ENCODE measurements around the gene TBRG4.
A peak's percentile ranks its signal among the peaks of the same experiment; 100 is the strongest.
"Not testable (repeated sequence)": the region's sequence is repeated elsewhere in the genome, so short reads cannot be mapped to it uniquely, and the experiment has no call there.

TBRG4 gene

DNA sequence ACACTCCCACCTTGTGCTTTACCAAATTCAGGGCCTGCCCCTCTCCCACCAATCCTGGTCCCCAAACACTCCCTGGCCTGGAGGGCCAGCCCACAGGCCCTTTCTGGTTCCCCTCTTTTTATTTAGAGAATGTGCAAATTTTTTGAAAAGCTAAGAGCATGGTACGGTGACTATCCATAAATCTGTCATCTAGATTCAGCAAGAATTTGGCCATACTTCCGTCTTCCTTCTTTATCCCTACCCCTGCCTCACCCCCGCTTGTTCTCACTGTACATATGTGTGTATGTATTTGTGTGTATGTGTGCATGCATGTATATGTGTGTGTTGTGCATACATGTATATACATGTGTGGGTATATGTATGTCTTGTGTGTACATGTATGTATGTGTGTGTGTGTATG, 8.1 kb upstream of the TBRG4 start:
- no peaks in the 10 kb centered on the region for H3K36me3 Mint-ChIP-seq (ENCODE audit: insufficient read depth)
- ATAC-seq (replicated peaks) (no peak), DNase-seq (no peak)
- peaks cover 13 to 19% of the 10 kb centered on the region in 2 donors for H3K27me3 Mint-ChIP-seq
- H3K4me1 Mint-ChIP-seq (ENCODE audit: low read depth in 2 of 2): peaks cover 13 to 20% of the 10 kb centered on the region in 2 donors
- no peaks in the 10 kb centered on the region for H3K9me3 Mint-ChIP-seq
- no peak overlapping the region for H3K4me3 Mint-ChIP-seq
- peak overlapping the region in 1 of 2 donors; percentile 81 for H3K27ac Mint-ChIP-seq

DNA sequence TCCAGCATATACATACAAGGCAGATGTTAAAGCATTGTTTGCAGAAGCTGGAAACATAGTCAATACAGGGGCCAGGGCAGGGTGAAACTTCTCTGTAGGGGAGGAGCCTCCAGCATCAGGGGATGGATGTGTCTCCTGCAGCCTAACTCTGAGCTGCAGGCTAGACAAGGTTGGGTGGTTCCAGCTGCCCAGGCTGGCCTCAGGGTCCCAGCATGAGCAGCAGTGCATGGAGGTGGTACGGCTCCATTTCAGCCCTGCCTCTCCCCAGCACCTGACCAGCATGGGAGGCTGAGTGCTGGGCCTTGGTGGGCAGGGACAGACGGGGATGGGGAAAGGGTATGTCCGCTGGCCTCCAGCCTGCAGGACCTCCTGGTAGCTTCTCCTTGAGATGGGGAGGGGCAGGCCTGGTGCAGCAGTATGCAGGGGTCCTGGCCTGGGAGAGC, 7.4 kb upstream of the TBRG4 start:
- DNase-seq (no peak), ATAC-seq (replicated peaks) (no peak)
- peaks cover 13 to 20% of the 10 kb centered on the region in 2 donors for H3K4me1 Mint-ChIP-seq (ENCODE audit: low read depth in 2 of 2)
- no peak overlapping the region for H3K4me3 Mint-ChIP-seq
- peaks cover 17 to 25% of the 10 kb centered on the region in 2 donors for H3K27me3 Mint-ChIP-seq
- H3K9me3 Mint-ChIP-seq: no peaks in the 10 kb centered on the region
- H3K36me3 Mint-ChIP-seq (ENCODE audit: insufficient read depth): no peaks in the 10 kb centered on the region
- no peak overlapping the region for H3K27ac Mint-ChIP-seq

DNA sequence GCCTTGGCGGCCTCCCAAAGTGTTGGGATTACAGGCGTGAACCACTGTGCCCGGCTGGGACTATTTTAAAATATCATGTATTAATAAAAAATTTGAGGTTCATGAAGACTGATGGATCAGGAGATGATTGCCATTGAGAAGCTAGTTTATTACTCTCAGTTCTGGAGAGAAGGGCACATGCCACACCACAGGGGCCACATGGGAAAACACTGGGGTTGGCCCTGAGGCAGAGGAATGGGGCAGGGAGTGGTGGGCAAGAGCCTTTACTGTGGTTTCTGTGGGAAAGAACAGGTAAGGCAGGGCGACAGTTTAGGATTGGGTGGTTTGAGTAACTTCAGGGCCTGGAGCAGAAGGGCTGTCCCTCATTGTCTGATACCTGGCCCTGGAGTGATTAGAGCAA, 6.8 kb upstream of the TBRG4 start:
- Mint-ChIP-seq H3K4me1 (ENCODE audit: low read depth in 2 of 2) (peaks cover 8 to 15% of the 10 kb centered on the region in 2 donors), H3K4me3 (no peak overlapping the region), H3K27ac (peak overlapping the region in 1 of 2 donors; percentile 63), H3K36me3 (ENCODE audit: insufficient read depth) (no peaks in the 10 kb centered on the region), H3K27me3 (peaks cover 17 to 26% of the 10 kb centered on the region in 2 donors), H3K9me3 (no peaks in the 10 kb centered on the region)
- DNase-seq (no peak), ATAC-seq (replicated peaks) (no peak)

DNA sequence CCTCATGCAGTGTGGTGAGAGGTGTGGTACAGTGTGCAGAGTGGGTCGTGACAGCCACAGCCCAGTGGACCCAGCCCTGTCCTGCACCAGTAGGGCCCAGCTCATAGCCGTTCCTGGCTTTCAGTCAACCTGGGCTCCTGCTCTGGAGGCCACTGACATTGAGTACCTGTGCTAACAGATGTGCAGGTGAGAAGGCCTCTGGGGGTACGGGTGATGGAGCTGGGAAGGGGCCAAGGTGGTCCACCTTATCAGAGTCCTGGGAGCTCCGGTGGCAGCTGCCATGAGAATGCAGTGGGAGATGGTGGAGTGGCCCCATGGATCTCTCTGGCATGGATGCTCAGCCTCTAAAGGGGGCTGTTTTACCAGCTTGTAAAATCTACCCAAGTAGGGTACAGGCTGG, 6.1 kb upstream of the TBRG4 start:
- Mint-ChIP-seq H3K4me1 (ENCODE audit: low read depth in 2 of 2) (peaks cover 1 to 8% of the 10 kb centered on the region in 2 donors), H3K27me3 (peaks cover 17 to 26% of the 10 kb centered on the region in 2 donors), H3K9me3 (no peaks in the 10 kb centered on the region), H3K36me3 (ENCODE audit: insufficient read depth) (no peaks in the 10 kb centered on the region), H3K27ac (no peak overlapping the region), H3K4me3 (no peak overlapping the region)
- ATAC-seq (replicated peaks): no peak
- no peak for DNase-seq

DNA sequence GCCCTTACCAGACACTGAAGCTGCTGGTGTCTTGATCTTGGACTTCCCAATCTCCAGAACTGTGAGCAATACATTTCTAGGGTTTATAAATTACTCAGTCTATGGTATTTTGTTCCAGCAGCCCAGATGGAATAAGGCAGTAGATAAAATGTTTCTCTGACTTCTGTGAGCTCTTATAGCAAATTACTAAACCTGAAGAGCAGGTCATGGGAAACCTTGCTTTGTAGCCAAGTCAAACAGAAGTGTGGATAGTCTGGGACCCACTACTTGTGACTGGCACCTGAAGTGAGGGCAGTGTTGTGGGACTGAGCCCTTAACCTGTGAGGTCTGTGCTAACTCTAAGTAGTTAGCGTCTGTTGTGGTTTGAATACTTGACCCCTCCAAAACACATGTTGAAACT, 4.6 kb upstream of the TBRG4 start:
- Mint-ChIP-seq H3K9me3 (no peaks in the 10 kb centered on the region), H3K27ac (no peak overlapping the region), H3K27me3 (peaks cover 17 to 26% of the 10 kb centered on the region in 2 donors), H3K36me3 (ENCODE audit: insufficient read depth) (peaks cover 10% of the 10 kb centered on the region), H3K4me3 (no peak overlapping the region), H3K4me1 (ENCODE audit: low read depth in 2 of 2) (peaks cover 11% of the 10 kb centered on the region in 2 donors)
- ATAC-seq (replicated peaks) (no peak), DNase-seq (no peak)

DNA sequence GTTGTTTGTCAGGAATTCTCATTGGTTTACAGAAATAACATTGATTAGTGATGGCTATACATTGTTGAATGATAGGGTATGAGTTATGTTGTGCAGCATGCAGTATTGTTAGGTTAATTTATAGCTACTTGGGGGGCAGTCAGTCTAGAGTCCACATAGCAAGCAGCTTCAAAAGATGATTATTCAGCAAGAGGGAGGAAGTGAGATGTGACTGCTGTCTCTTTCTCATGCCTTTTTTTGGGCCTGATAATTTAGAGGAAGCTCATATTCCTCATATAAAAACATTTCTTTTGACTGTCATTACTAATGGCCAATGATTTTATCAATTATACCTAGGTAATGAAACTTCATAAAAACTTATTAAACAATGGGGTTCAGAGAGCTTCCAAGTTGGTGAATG, 3.4 kb upstream of the TBRG4 start:
- DNase-seq: no peak
- no peak for ATAC-seq (replicated peaks)
- Mint-ChIP-seq H3K27ac (no peak overlapping the region), H3K4me1 (ENCODE audit: low read depth in 2 of 2) (peaks cover 14 to 21% of the 10 kb centered on the region in 2 donors), H3K36me3 (ENCODE audit: insufficient read depth) (peaks cover 21% of the 10 kb centered on the region), H3K27me3 (peaks cover 17 to 26% of the 10 kb centered on the region in 2 donors), H3K4me3 (no peak overlapping the region), H3K9me3 (no peaks in the 10 kb centered on the region)

DNA sequence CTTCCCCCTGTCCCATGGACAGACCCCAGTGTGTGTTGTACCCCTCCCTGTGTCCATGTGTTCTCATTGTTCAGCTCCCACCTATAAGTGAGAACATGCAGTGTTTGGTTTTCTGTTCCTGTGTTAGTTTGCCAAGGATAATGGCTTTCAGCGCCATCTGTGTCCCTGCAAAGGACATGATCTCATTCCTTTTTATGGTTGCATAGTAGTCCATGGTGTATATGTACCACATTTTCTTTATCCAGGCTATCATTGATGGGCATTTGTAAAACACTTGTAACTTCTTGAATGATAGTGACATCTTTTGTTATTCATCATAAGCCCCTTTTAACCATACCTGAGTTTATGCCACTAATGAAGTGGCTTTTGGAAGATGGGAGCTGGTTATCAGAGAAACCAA, 2.8 kb upstream of the TBRG4 start:
- H3K36me3 Mint-ChIP-seq (ENCODE audit: insufficient read depth): peaks cover 24% of the 10 kb centered on the region
- DNase-seq; ATAC-seq (replicated peaks); H3K27ac Mint-ChIP-seq; H3K4me3 Mint-ChIP-seq; H3K9me3 Mint-ChIP-seq: not testable (repeated sequence)
- H3K27me3 Mint-ChIP-seq: peaks cover 17 to 26% of the 10 kb centered on the region in 2 donors
- H3K4me1 Mint-ChIP-seq (ENCODE audit: low read depth in 2 of 2): peaks cover 15 to 22% of the 10 kb centered on the region in 2 donors

DNA sequence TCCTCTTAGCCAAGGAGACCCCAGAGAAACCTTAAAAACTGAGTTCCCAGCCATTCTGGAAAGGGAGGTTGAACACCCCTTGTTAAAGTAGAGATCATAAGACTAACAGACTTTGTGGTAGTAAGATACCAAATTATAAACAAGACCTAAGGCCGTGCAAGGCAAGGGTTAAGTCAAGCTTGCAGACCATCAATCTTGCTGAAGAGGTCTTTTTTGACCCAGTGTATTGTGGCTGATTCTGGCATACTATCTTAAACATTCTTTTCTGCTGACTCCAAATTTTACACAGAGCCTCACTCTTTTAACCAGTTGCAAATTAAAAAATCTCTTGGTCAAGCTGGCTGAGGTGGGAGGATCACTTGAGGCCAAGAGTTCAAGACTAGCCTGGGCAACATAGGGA, 1.2 kb upstream of the TBRG4 start:
- Mint-ChIP-seq H3K4me3 (peak overlapping the region in 1 of 2 donors; percentile 58), H3K27me3 (peaks cover 16 to 17% of the 10 kb centered on the region in 2 donors), H3K4me1 (ENCODE audit: low read depth in 2 of 2) (peaks cover 23 to 34% of the 10 kb centered on the region in 2 donors), H3K27ac (peak overlapping the region in 1 of 2 donors; percentile 97), H3K36me3 (ENCODE audit: insufficient read depth) (peaks cover 29% of the 10 kb centered on the region), H3K9me3 (no peaks in the 10 kb centered on the region)
- no peak for ATAC-seq (replicated peaks)
- DNase-seq: no peak

DNA sequence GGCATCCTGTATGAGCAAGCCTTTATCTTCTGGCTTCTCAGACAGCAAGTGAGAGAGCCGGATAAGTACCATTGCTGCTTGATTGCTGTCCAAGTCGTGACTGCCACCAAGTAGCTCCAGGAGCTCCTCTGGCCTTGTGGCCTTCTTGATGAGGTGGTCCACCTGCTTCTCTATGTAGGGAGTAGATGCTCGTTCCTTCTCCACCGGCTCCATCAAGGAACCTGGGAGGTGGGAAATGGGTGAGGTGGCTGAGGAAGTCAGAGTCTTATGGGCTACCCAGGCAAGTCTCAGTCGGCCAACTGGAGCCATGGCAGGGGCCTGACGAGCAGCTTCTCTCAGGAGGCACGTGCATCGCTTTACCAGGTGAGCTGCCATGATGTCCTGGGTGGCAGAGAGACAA, 2.6 kb downstream of the TBRG4 start:
- Mint-ChIP-seq H3K27ac (peak overlapping the region in 1 of 2 donors; percentile 74), H3K4me3 (peak overlapping the region in 1 of 2 donors; percentile 6), H3K27me3 (peaks cover 0 to under 1% of the 10 kb centered on the region in 2 donors), H3K4me1 (ENCODE audit: low read depth in 2 of 2) (peaks cover 31 to 40% of the 10 kb centered on the region in 2 donors), H3K9me3 (no peaks in the 10 kb centered on the region), H3K36me3 (ENCODE audit: insufficient read depth) (peaks cover 64% of the 10 kb centered on the region)
- DNase-seq (no peak), ATAC-seq (replicated peaks) (no peak)

DNA sequence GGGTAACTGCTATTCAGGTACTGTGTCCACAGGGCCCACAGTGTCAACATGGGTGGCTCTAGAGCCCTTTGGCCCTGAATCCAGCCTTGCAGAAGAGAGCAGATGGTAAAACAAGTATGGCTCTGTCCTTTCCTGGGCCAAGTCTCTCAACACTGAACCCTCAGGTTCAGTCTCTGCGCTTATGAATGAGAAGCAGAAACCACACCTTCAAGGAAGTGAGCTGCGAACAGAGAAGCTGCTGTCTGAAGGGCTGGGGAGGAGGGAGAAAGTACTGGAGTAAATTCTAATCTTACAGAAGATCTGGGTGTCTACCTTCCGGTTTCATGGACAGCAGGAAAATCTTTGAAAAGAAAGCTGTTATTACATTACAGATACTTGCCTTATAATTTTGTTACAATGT, 4.1 kb downstream of the TBRG4 start:
- DNase-seq (no peak), ATAC-seq (replicated peaks) (no peak)
- peak overlapping the region in 1 of 2 donors; percentile 49 for H3K27ac Mint-ChIP-seq
- H3K36me3 Mint-ChIP-seq (ENCODE audit: insufficient read depth): peaks cover 77% of the 10 kb centered on the region
- peaks cover 31 to 40% of the 10 kb centered on the region in 2 donors for H3K4me1 Mint-ChIP-seq (ENCODE audit: low read depth in 2 of 2)
- no peak overlapping the region for H3K4me3 Mint-ChIP-seq
- no peaks in the 10 kb centered on the region for H3K27me3 Mint-ChIP-seq
- H3K9me3 Mint-ChIP-seq: no peaks in the 10 kb centered on the region

DNA sequence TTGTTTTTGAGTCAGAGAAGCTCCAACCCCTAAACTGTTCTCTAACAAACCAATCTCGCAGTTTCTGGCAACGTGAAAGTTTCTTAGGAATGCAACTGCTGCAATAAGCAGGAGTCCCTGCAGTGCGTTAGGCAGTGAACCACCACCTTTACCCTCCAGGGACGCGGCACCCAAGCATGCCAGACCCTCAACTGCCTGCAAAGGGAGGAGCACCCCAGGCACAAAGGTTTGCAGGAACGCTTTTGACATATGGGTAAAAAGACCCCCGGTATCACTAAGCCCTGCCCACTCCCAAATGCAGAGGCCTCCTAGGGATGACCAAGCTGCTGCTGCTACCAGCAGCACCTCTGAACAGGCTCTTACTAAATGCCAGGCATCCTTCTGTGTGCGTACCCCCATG, 4.7 kb downstream of the TBRG4 start:
- DNase-seq (no peak), ATAC-seq (replicated peaks) (no peak)
- Mint-ChIP-seq H3K36me3 (ENCODE audit: insufficient read depth) (peaks cover 80% of the 10 kb centered on the region), H3K4me1 (ENCODE audit: low read depth in 2 of 2) (peaks cover 26 to 36% of the 10 kb centered on the region in 2 donors), H3K27ac (no peak overlapping the region), H3K4me3 (no peak overlapping the region), H3K27me3 (no peaks in the 10 kb centered on the region), H3K9me3 (no peaks in the 10 kb centered on the region)

DNA sequence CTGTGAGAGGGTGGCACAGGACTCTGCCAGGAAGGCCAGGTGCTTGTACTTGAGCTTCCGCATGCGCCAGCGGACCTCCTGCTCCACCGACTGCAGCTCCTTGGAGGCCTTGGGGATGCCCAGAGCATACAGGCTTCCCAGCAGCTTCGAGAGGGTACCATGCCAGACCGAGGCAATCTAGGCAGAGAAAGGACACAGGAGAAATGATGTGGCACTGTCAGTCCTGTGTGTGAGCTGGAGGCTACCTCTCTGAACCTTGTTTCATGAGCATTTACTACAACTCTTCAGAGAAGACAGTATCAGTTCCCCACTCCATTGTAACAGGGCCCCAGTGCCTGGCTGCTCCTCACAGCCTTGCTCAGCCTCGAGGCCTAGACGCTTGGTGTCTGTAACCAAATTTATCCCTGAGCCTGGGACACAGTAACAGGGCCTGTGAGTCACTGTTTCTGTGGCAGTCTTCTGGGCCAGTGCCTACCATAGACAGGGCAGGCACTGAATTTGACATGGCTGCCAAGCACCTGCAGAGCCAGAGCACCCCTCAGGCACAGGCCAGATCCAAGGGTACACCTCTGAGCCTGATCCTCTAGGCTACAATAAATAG, 5.8 kb downstream of the TBRG4 start:
- no peak for DNase-seq

DNA sequence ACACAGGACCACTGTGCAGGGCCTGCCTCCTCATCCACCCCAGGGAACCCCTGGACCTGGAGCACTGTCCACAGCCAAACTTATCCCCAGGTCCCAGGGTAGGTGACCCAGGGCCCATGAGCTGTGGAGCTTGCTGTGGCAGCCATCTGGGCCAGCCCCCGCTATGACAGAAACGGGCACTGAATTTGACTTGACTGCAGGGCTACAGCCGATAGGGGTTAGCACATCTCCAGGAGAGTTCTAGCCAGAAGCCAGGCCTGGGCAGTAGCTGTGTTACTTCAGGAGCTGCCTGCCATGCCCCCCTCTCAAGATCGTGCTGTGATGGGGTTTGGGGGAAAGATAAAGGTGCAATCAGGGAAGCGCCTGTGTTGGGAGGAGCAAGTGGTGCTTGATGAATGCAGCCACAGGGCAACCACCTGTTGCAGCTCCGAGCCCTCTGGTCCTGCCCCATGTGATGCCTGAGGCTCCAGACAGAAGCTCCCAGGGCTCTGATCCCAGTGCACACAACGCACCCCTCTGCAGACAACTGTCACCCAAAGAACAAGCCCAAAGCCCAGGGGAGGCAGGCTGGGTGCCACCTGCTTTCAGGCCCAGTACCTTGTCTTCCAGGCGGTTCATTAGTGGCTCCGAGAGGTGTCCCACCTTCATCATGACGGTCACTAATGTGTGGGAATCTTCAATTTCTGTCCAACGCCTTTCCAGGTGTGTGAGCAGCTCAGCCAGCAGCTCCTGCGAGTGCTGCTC, 6.5 kb downstream of the TBRG4 start:
- peaks cover 20% of the 10 kb centered on the region in 2 donors for H3K4me1 Mint-ChIP-seq (ENCODE audit: low read depth in 2 of 2)
- H3K9me3 Mint-ChIP-seq: no peaks in the 10 kb centered on the region
- H3K27me3 Mint-ChIP-seq: no peaks in the 10 kb centered on the region
- DNase-seq (no peak), ATAC-seq (replicated peaks) (no peak)
- H3K36me3 Mint-ChIP-seq (ENCODE audit: insufficient read depth): peaks cover 75% of the 10 kb centered on the region
- H3K4me3 Mint-ChIP-seq: no peak overlapping the region
- no peak overlapping the region for H3K27ac Mint-ChIP-seq

More for the DNA sequence above, 5.8 kb downstream of the TBRG4 start:
- H3K27me3 Mint-ChIP-seq: no peaks in the 10 kb centered on the region
- no peaks in the 10 kb centered on the region for H3K9me3 Mint-ChIP-seq
- H3K36me3 Mint-ChIP-seq (ENCODE audit: insufficient read depth): peaks cover 78% of the 10 kb centered on the region
- no peak for ATAC-seq (replicated peaks)
- no peak overlapping the region for H3K4me3 Mint-ChIP-seq
- H3K4me1 Mint-ChIP-seq (ENCODE audit: low read depth in 2 of 2): peaks cover 22 to 26% of the 10 kb centered on the region in 2 donors
- H3K27ac Mint-ChIP-seq: no peak overlapping the region

All from effector memory CD8-positive, alpha-beta T cell (primary cell).